GM12892 (cell line): ENCODE results near the gene POLR2F.

Experiments
- POLR2A ChIP-seq: IDR thresholded peaks from 2 replicates; pipeline ENCODE4 v1.6.1; 2011; ENCODE audit warnings: low read depth, low read length, control low read depth
- POLR2AphosphoS5 ChIP-seq: IDR thresholded peaks from 2 replicates; pipeline ENCODE4 v1.6.1; 2011; ENCODE audit warnings: low read depth, low read length, control low read depth
- TAF1 ChIP-seq: IDR thresholded peaks from 2 replicates; pipeline ENCODE4 v1.6.1; 2011; ENCODE audit warnings: low read depth, mild to moderate bottlenecking, control low read depth, low read length, borderline replicate concordance

GRCh38 chr22:37923927-37924326 is 29.6 kb upstream of the POLR2F start:
- TF ChIP-seq POLR2AphosphoS5 (no peak), TAF1 (no peak), POLR2A (no peak)
